Activated CD8-positive, alpha-beta memory T cell treated with anti-CD3 and anti-CD28 coated beads for 1 hour (primary cell): ENCODE data around the gene CREB3L4.
A peak's percentile ranks its signal among the peaks of the same experiment; 100 is the strongest.

ENCODE experiments used
- DNase-seq, 2 donors: peaks; one replicate each; pipeline ENCODE4 v3.0.0-alpha.2; 2020; ENCODE audit warnings: low read depth in 1 of 2; ENCODE audit errors: extremely low read depth in 1 of 2

The CREB3L4 gene

DNA sequence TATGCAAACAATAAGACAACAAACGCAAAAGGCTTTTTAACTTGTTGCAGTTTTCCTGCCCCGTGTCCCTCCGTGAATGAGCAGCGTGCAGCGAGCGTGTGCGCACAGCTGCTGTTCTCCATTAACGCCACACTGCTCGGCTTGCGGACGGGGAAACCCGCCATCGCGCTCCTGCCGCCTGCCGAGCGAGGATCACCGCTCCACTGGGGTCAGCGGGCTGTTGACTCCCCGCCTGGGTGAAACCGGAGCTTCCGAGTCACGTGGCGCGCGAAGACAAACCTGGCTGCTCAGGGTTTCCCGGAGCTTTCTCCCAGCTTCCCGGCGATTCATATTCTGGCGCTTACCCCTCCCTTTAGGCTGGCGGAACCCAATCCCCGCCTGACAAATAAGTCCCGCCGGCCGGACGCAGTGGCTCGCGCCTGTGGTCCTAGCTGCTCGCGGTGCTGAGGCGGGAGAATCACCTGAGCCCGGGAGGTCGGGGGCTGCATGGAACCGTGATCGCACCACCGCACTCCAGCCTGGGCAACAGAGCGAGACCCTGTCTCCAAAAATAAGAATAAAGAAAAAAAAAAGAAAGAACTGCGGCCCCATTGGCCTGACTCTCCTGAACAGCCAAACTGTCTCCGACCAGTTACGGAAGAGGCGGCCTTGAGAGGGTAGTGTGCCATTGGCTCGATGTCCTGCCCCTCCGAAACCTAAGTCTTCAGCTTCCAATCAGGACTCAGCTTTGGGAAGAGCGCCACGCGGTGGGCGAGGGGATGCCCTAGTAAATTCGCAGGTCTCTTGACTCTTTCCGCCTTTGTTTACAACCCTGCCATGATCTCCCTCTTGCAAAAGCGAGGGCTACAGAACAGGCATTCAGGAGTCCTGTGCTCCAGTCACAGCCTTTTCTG, at the start of gene CREB3L4:
Gene CREB3L4 (plus strand): TSS at position 796 of the 893 bp plus-strand sequence. CDS start 624 bp downstream, outside the sequence.
- DNase-seq, result peak; percentile 64 to 68

DNA sequence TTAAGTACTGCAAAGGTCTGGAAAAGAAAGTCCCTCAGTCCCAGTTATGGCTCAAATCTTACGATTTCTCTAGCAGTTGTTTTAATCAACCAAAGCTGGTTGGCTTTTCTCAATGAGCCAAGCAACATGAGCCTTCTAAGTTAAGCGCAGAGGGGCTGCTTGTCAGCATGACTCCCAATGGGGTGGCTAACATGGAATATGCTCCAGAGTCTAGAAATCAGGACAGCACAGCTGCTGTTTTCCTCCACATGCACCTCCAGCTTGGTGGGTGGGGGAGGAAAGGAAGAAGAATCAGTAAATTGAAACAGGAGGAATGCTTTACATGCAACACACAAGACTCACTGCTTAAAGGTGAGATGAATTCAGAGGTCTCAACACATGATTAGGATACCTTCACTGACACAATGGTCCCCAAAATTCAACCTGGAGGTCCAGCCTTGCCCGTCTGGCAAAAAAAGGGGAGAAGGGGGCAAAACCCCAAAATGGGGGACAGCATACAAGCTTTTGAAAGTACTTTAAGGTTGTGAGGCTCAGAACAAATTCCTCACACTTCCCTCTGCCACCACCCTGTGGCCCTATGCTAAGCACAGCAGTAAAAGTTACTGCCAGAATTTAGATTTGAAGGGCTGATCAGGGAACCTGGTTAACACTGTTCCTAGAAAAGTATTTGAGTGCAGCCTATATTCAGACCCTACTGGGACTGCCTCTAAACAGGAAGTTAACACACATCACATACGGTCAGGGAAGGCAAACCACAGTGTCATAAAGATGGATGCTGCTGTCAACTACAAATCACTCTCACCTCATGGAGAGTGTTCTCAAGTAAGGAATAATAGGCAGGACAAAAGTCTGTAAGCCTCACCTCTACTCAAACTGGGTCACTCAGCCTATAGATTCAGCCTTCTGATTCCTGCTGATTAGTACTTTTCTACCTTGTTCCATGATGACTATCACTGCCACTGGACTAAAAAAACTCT, 47.5 kb upstream of the CREB3L4 start:
- no peak for DNase-seq

- DNase-seq, result no peak
These were observed 46.5 kb upstream of the CREB3L4 start for GRCh38 chr1:153921080-153921802.

- no peak for DNase-seq
These were observed 46.0 kb upstream of the CREB3L4 start for GRCh38 chr1:153921803-153922075.

DNA sequence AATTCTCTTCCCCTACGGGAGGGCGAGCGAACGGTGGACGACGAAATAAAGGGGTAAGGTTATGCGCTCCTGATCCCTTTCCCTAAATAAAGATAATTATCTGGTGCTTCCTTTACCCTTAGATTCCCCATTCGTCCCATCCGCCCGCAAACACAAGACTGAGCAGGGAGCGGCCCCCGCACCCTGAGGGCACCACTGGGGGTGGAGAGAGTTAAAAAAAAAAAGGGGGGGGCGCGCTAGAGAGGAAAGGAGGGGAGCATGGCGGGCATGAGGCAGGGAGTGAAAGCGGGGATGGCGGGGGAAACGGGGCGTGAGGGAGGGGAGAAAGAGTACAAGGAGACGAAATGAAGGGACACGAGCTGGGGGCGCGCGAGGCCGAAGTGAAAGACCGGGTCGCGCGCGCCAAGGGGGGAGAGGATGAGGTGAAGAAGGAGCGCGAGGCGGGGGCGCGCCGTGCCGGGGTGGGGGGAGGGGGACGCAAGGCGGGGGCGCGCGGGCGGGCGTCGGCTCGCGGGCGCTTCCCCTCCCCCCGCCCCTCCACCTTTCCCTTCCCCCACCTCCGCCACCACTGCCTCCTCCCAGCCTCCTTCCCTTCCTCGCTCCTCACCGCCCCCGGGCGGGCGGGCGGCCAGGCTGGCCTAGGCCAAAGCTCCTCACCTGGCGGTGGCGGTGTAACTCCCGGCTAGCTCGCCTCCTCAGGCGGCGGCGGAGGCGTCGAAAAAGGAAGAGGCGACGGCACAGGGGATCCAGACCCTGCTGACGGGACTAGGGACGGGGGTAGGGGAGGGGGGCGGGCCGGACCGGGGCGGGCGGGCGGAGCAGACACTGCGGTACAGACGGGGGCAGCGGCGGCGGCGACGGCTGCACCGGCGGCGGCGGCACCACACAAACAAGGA, 45.4 kb upstream of the CREB3L4 start:
- peak in 1 of 2 donors; percentile 48 for DNase-seq

DNA sequence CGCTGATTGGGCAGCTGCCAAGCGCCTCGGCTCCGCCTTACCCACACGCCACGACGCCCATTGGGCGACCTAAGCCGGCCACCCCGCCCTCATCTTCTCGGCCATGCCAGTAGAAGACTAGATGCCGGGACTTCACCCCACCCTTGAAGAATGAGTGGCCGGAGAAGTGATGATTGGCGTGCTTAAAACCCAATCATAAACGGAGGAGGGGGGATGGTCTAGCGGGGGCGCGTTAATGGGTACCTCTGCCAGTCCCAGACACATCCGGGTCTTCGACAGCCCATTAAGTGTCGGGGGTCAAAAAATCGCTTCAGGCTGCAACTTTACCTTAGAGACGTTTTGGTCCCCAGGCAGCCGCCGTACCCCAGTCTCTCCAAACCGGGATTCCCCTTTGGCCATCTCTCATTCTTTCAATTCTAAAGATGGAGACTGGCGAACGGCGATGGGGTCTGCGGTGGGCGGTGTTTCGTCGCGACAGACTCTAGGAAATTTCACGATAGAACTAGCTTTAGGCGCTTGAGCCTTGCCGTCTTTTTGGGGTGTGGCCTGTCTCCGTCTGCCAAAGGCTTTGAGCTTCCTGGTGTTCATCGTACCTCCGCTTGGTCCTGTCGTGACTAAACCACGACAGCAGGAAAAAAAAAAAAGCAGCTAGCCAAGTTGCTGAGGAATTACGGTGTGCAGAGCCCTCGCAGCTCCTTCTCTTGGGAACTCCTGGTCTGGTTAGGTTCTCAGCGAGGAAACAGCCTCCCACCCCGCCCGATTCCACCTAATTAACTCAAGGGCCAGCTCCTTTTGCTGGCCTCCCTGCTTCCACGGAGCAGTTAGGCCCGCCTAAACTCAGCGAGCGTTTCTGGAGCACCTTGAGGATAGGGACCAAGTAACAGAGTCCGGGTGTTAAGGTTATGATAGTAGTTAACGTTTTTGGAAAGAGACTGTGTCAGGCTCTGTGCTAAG, 44.5 kb upstream of the CREB3L4 start, which contains the start of gene GATAD2B:
Gene GATAD2B (minus strand): TSS at position 1 of the 954 bp plus-strand sequence. CDS start 94,625 bp downstream, outside the sequence.
- DNase-seq, result peak; percentile 94 to 98

GRCh38 chr1:153926405-153926804, 41.3 kb upstream of the CREB3L4 start:
- no peak for DNase-seq

DNA sequence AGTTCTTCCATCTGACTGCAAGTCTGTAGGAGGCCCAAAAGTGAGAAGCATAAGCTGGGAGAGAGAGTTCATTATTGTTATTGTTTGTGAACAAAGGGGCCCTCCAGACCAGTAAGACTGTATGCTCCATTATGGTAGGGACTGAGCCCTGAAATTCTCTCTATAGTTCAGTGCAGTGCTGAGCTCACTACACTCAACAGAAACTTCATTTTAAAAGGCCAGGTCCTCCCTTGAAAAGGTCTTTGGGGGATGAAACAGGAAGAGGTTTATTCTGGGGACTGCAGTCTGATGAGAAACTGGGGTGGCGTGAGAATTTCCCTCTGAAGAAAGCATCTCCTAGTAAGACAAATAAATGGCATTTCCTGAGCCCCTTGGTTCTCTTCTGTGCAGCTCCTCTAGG, 39.5 kb upstream of the CREB3L4 start:
- no peak for DNase-seq

- no peak for DNase-seq
These were observed 38.8 kb upstream of the CREB3L4 start for GRCh38 chr1:153928791-153929341.

DNA sequence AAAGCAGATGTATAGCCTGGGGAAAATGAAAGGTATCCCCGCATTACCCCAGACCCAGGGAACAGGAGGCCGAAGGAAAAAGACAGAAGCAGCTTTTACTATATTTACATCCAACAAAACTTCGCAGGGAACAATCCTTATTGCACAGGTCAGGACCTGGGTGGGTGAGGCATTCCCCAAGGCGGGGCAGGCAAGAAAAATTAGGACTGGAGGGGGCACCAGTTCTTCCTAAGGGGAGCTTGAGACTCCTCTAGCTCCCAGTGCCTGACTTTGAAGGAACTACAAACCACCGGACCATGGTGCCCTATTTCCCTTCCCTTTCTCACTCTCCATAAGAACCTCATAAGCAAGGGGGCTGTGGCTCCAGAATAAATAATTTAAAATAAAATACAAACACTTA, 38.3 kb upstream of the CREB3L4 start:
- DNase-seq, result no peak

- no peak for DNase-seq
These were observed 37.4 kb upstream of the CREB3L4 start for GRCh38 chr1:153929981-153930948.

DNA sequence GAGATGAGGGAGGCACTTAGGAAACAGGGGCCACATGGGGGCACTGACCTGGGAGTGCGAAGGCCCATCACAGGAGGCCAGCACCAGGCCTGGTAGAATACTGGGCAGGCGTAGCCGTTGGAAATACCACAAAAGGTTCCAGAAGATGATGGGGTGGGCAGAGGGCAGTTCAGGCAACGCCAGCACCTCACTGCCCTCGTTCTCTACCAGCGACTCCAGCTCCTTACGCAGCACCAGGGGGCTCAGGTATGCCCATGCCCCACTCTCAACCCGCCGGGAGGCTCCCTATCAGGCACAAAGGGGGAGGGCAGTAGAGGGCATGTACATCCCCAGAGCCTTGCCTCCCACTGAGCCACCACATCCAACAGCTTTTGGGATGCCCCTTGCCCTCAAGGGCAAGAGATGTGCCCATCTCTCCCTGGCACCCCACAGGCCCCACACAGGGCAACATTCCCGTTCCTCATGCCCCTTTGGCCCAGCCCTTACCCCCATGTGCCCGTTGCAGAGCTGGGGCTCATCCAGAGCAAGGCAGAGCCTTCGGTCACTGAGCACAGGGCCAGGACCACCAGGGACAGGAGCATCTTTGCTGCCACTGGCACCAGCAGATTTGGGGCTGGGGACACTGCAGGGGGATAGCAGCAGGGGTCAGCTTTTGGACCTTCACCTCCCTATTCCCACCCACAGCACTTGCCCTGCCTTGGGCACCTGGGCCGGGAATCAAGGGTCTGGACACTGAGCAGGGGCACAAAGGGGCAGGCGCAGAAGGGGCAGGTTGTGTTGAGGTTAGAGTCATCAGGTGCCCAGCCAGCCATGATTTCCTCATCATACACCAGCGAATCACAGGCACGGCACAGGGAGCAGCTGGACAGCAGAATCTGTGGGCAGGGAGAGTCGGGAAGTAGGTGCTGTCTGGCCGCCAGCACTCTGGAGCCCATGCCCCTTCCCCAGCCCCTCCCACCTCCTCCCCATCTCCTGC, 35.3 kb upstream of the CREB3L4 start:
- no peak for DNase-seq

- DNase-seq, result no peak
These were observed 34.3 kb upstream of the CREB3L4 start for GRCh38 chr1:153933430-153933829.

DNA sequence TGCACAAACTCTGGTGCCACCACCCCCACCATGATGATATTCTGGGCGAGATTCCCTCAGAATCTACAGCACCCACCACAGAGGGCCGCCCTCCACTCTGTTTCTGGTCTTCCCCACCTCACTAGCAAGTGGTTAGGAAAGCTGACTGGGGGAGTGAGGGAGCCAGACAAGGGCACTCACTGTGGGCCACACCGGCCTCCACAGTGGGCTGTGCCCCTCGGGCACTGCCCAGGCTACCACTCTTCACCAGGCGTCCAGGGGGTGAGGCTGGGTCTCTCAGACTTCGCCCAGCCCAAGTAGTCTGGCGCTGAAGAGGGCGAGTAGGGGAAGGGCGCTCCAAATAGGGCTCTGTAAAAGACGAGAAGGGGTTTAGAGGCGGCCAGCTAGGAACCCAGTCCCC, 33.7 kb upstream of the CREB3L4 start:
- DNase-seq, result no peak

DNA sequence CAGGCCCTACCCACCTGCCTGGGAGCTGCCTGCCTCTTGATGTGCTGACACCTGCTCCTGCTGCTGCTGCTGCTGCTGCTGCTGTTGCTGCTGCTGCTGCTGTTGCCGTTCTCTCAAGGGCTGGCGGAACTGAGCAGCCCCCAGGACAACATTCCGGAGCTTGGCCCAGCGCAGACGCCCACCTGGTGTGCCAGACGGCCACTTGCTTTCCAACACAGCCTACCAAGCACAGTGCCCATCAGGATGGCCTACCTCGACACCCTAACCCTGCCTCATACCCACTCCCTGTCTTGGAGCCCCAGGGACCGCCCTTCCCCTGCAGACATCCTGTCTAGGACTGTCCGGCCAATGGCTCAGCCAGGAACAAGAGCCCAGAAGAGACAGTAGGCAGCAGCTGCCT, 33.0 kb upstream of the CREB3L4 start:
- DNase-seq, result no peak
